Aorta (tissue), 5 donors: ENCODE measurements around the gene CYP2A13. TPM values are rescaled to one million over a fixed set of nuclear protein-coding genes. Genes with fewer than 3 reads are reported as not detected.

ENCODE experiments used
- ATAC-seq: fragments of 200-7000 bp; cut with Tn5 transposase; one replicate; pipeline ENCODE4 v1.9.1; 2022; ENCODE audit warnings: moderate library complexity; ENCODE audit not compliant: low FRiP score
- DNase-seq, 2 donors: peaks; one replicate each; pipeline ENCODE4 v3.0.0-alpha.2; 2020
- H3K27ac ChIP-seq, 2 donors: one replicate each; pipeline ENCODE4 v1.5.1; 2013; ENCODE audit warnings: low read length in 2 of 2, mild to moderate bottlenecking in 2 of 2, moderate library complexity in 2 of 2, control low read depth in 1 of 2, inconsistent platforms in 1 of 2, low read depth in 1 of 2
- H3K27me3 ChIP-seq, 2 donors: one replicate each; pipeline ENCODE4 v1.6.1; 2013; ENCODE audit warnings: control low read depth in 1 of 2, low read length in 1 of 2, mild to moderate bottlenecking in 1 of 2, moderate library complexity in 1 of 2; ENCODE audit not compliant: insufficient read depth in 2 of 2, control insufficient read depth in 1 of 2
- H3K36me3 ChIP-seq, 2 donors: one replicate each; pipeline ENCODE4 v1.6.1; 2013; ENCODE audit warnings: control low read depth in 1 of 2, low read length in 1 of 2, mild to moderate bottlenecking in 1 of 2; ENCODE audit not compliant: insufficient read depth in 2 of 2, control insufficient read depth in 1 of 2
- H3K4me1 ChIP-seq, 2 donors: one replicate each; pipeline ENCODE4 v1.6.1; 2013; ENCODE audit warnings: low read length in 2 of 2, control low read depth in 1 of 2, mild to moderate bottlenecking in 1 of 2, moderate library complexity in 1 of 2; ENCODE audit not compliant: insufficient read depth in 2 of 2, control insufficient read depth in 1 of 2
- H3K4me3 ChIP-seq, 2 donors: one replicate each; pipeline ENCODE4 v1.5.1; 2013; ENCODE audit warnings: low read length in 2 of 2, control low read depth in 1 of 2, mild to moderate bottlenecking in 1 of 2
- H3K9me3 ChIP-seq: one replicate; pipeline ENCODE4 v1.6.1; 2013; ENCODE audit warnings: mild to moderate bottlenecking, low read length; ENCODE audit not compliant: control insufficient read depth
- WGBS, 2 donors: extraction: QIAGEN DNeasy Blood & Tissue Kit; methylation state at CpG; one replicate each; pipeline ENCODE4 v1.1.7; 2013; 5-methylcytosine and 5-hydroxymethylcytosine counted together
- intact Hi-C, 2 donors: fragments of 100-400 bp; cut with DNase I; formaldehyde crosslinking; loops; one replicate each; pipeline versions ENCODE4 v1.14.2 to v1.15.0; 2022
- polyA plus RNA-seq, 2 donors: library from polyadenylated mRNA; stranded (reverse); fragments of 200-250 nt; gene quantifications; one replicate each; pipeline ENCODE4 v1.2.3, GENCODE V29; 2013
- total RNA-seq, 2 donors: library from RNA; stranded (reverse); fragmentation: NEBNext Ultra II Directional; extraction: Animal tissue kit (Norgen Biotek cat#: 25700); gene quantifications; one replicate each; pipeline ENCODE4 v1.2.1, GENCODE V29; 2021
- donor health status: healthy with polysubstance abuse.
- donor health status: Bipolar disorder and iron deficiency.
- donor health status: DM: no; HTN: no; CAD: no.
- donor health status: DM: no; HTN: no; CAD: no.
- donor health status: DM: yes; HTN: yes; CAD: no.

CYP2A13 gene
- total and polyA plus RNA-seq, 4 donors = not detected

- Histone ChIP-seq H3K4me3 (no peak overlapping the region), H3K4me1 (no peaks in the 10 kb centered on the region), H3K27me3 (no peaks in the 10 kb centered on the region), H3K27ac (no peak overlapping the region), H3K36me3 (no peaks in the 10 kb centered on the region), H3K9me3 (no peaks in the 10 kb centered on the region)
- 22 to 28% methylated on average over 7 of the region's 7 CpGs for WGBS, 2 donors
- DNase-seq (peak; percentile 87 to 88), ATAC-seq (peak; percentile 68)
- intact Hi-C loops = loop anchor here (5.0 to 10.0 kb wide), 3 partner anchors 170 to 480 kb away; no protein-coding TSS in a partner anchor
Observed at GRCh38 chr19:41144403-41144802, 56.2 kb downstream of the CYP2A13 start.

Other genes with a start within 250 kb of the CYP2A13 start
- gene CYP2A6, start 238.0 kb upstream of the CYP2A13 start, total RNA-seq = not detected
- gene CYP2A6, start 238.0 kb upstream of the CYP2A13 start, polyA plus RNA-seq = under 1 TPM in 1 of 2 donors, not detected in 1; 0.38 TPM
- gene CYP2A7, start 206.2 kb upstream of the CYP2A13 start, total RNA-seq = not detected
- not detected for gene CYP2A7, start 206.2 kb upstream of the CYP2A13 start, polyA plus RNA-seq
- gene CYP2B6, start 97.2 kb upstream of the CYP2A13 start, total RNA-seq = not detected
- 1 to 10 TPM in 1 of 2 donors, not detected in 1; 1.6 TPM for gene CYP2B6, start 97.2 kb upstream of the CYP2A13 start, polyA plus RNA-seq
- gene CYP2F1, start 26.0 kb downstream of the CYP2A13 start, total RNA-seq = not detected
- not detected for gene CYP2F1, start 26.0 kb downstream of the CYP2A13 start, polyA plus RNA-seq
- 1 to 10 TPM; 1.7 to 2.5 TPM for gene CYP2S1, start 104.8 kb downstream of the CYP2A13 start, total RNA-seq
- gene CYP2S1, start 104.8 kb downstream of the CYP2A13 start, polyA plus RNA-seq = 10 to 100 TPM in 1 of 2 donors, not detected in 1; 11.5 TPM
- gene AXL, start 130.8 kb downstream of the CYP2A13 start, total RNA-seq = 100 to 1,000 TPM; 106 TPM
- 10 to 100 TPM; 14.8 to 44.6 TPM for gene AXL, start 130.8 kb downstream of the CYP2A13 start, polyA plus RNA-seq
- 100 to 1,000 TPM; 155 to 156 TPM for gene HNRNPUL1, start 175.9 kb downstream of the CYP2A13 start, total RNA-seq
- 10 to 100 TPM; 59.5 to 82.5 TPM for gene HNRNPUL1, start 175.9 kb downstream of the CYP2A13 start, polyA plus RNA-seq
- 10 to 100 TPM; 18.7 to 24.3 TPM for gene CCDC97, start 221.7 kb downstream of the CYP2A13 start, total RNA-seq
- 10 to 100 TPM in 1 of 2 donors, 1 to 10 TPM in 1; 7.0 to 10.8 TPM for gene CCDC97, start 221.7 kb downstream of the CYP2A13 start, polyA plus RNA-seq